H9 (cell line): Measurements from ENCODE around the gene CRMP1. TPM values are rescaled to one million over a fixed set of nuclear protein-coding genes. Genes with fewer than 3 reads are reported as not detected.

Experiments
- DNase-seq: peaks from one replicate; pipeline ENCODE4 v3.0.0-alpha.2; 2017
- H2AFZ ChIP-seq: one replicate; pipeline ENCODE4 v1.6.1; 2013; ENCODE audit warnings: mild to moderate bottlenecking, low read length, control low read depth, moderate library complexity
- H2AK5ac ChIP-seq: 2 replicates; pipeline ENCODE4 v1.6.1; 2013; ENCODE audit warnings: low read length, control low read depth, mixed read lengths; ENCODE audit not compliant: insufficient read length
- H2BK120ac ChIP-seq: one replicate; pipeline ENCODE4 v1.6.1; 2013; ENCODE audit warnings: low read depth, mild to moderate bottlenecking, low read length, control low read depth, inconsistent platforms; ENCODE audit not compliant: poor library complexity, severe bottlenecking
- H2BK12ac ChIP-seq: 2 replicates; pipeline ENCODE4 v1.6.1; 2013; ENCODE audit warnings: low read length, control low read depth, mixed read lengths, low read depth; ENCODE audit not compliant: insufficient read length
- H2BK15ac ChIP-seq: 2 replicates; pipeline ENCODE4 v1.6.1; 2013; ENCODE audit warnings: low read depth, low read length, control low read depth
- H2BK20ac ChIP-seq: one replicate; pipeline ENCODE4 v1.6.1; 2013; ENCODE audit warnings: low read depth, mild to moderate bottlenecking, low read length, control low read depth, inconsistent platforms; ENCODE audit not compliant: poor library complexity, severe bottlenecking
- H2BK5ac ChIP-seq: 2 replicates; pipeline ENCODE4 v1.6.1; 2013; ENCODE audit warnings: low read length, control low read depth, mixed read lengths; ENCODE audit not compliant: insufficient read length
- H3K14ac ChIP-seq: 2 replicates; pipeline ENCODE4 v1.6.1; 2013; ENCODE audit warnings: low read length, control low read depth; ENCODE audit not compliant: insufficient read depth
- H3K18ac ChIP-seq: 2 replicates; pipeline ENCODE4 v1.6.1; 2013; ENCODE audit warnings: low read depth, mild to moderate bottlenecking, mixed read lengths, low read length, control low read depth; ENCODE audit not compliant: insufficient read length
- H3K23ac ChIP-seq: 2 replicates; pipeline ENCODE4 v1.6.1; 2013; ENCODE audit warnings: low read length, control low read depth, mixed read lengths, low read depth; ENCODE audit not compliant: insufficient read length
- H3K23me2 ChIP-seq: 2 replicates; pipeline ENCODE4 v1.6.1; 2013; ENCODE audit warnings: low read depth, mild to moderate bottlenecking, mixed read lengths, low read length, control low read depth; ENCODE audit not compliant: insufficient read length, poor library complexity, severe bottlenecking
- H3K27ac ChIP-seq: 2 replicates; pipeline ENCODE4 v1.5.1; 2013; ENCODE audit warnings: low read length, control low read depth, mixed read lengths, low read depth; ENCODE audit not compliant: insufficient read length
- H3K27me3 ChIP-seq: 2 replicates; pipeline ENCODE4 v1.6.1; 2013; ENCODE audit warnings: low read length, control low read depth, inconsistent platforms; ENCODE audit not compliant: insufficient read depth
- H3K4ac ChIP-seq: 2 replicates; pipeline ENCODE4 v1.6.1; 2013; ENCODE audit warnings: low read depth, mild to moderate bottlenecking, control low read depth, inconsistent platforms, low read length, moderate library complexity
- H3K4me1 ChIP-seq: 2 replicates; pipeline ENCODE4 v1.6.1; 2013; ENCODE audit warnings: low read length, control low read depth, inconsistent platforms; ENCODE audit not compliant: insufficient read depth
- H3K4me2 ChIP-seq: 2 replicates; pipeline ENCODE4 v1.6.1; 2013; ENCODE audit warnings: low read length, control low read depth, mixed read lengths; ENCODE audit not compliant: insufficient read length, insufficient read depth
- H3K56ac ChIP-seq: 2 replicates; pipeline ENCODE4 v1.6.1; 2013; ENCODE audit warnings: low read depth, mild to moderate bottlenecking, mixed read lengths, low read length, control low read depth; ENCODE audit not compliant: insufficient read length
- H3K79me1 ChIP-seq: 2 replicates; pipeline ENCODE4 v1.6.1; 2013; ENCODE audit warnings: low read depth, mild to moderate bottlenecking, moderate library complexity, low read length, control low read depth, inconsistent platforms; ENCODE audit not compliant: insufficient read depth, poor library complexity, severe bottlenecking
- H3K79me2 ChIP-seq: 2 replicates; pipeline ENCODE4 v1.6.1; 2013; ENCODE audit warnings: low read length, control low read depth, inconsistent platforms; ENCODE audit not compliant: insufficient read depth
- H3K9ac ChIP-seq: 2 replicates; pipeline ENCODE4 v1.6.1; 2013; ENCODE audit warnings: low read length, control low read depth, mixed read lengths; ENCODE audit not compliant: insufficient read length; ENCODE audit errors: extremely low read depth
- H3K9me3 ChIP-seq: one replicate; pipeline ENCODE4 v1.6.1; 2013; ENCODE audit warnings: low read depth, low read length, inconsistent platforms; ENCODE audit not compliant: control insufficient read depth
- H3T11ph ChIP-seq: one replicate; pipeline ENCODE4 v1.6.1; 2013; ENCODE audit warnings: mild to moderate bottlenecking, low read length, control low read depth, inconsistent platforms
- H4K20me1 ChIP-seq: one replicate; pipeline ENCODE4 v1.6.1; 2013; ENCODE audit not compliant: control insufficient read depth, insufficient read length, insufficient read depth
- H4K5ac ChIP-seq: 2 replicates; pipeline ENCODE4 v1.6.1; 2013; ENCODE audit warnings: low read depth, mild to moderate bottlenecking, mixed read lengths, low read length, control low read depth; ENCODE audit not compliant: insufficient read length
- H4K8ac ChIP-seq: replicated peaks from 2 replicates; pipeline ENCODE4 v1.6.1; 2013; ENCODE audit warnings: low read length, control low read depth, mixed read lengths, low read depth; ENCODE audit not compliant: insufficient read length
- H4K91ac ChIP-seq: 2 replicates; pipeline ENCODE4 v1.6.1; 2013; ENCODE audit warnings: low read depth, mild to moderate bottlenecking, moderate library complexity, mixed read lengths, low read length, control low read depth; ENCODE audit not compliant: insufficient read length
- H3K27ac Mint-ChIP-seq, 3 experiments: 2 replicates in 2 of 3; 3 replicates in 1 of 3; pipeline ENCODE4 v1.8.0; 2020 to 2021; ENCODE audit warnings: mixed read lengths in 3 of 3, mild to moderate bottlenecking in 1 of 3, moderate library complexity in 1 of 3
- H3K27me3 Mint-ChIP-seq: 2 replicates; pipeline ENCODE4 v1.8.0; 2021; ENCODE audit warnings: low read depth, mild to moderate bottlenecking, moderate library complexity, mixed read lengths
- H3K36me3 Mint-ChIP-seq, 3 experiments: 2 replicates in 2 of 3; 3 replicates in 1 of 3; pipeline ENCODE4 v1.8.0; 2020 to 2021; ENCODE audit warnings: low read depth in 3 of 3, mixed read lengths in 3 of 3; ENCODE audit not compliant: insufficient read depth in 1 of 3
- H3K4me1 Mint-ChIP-seq, 2 experiments: 2 replicates each; pipeline ENCODE4 v1.8.0; 2020; ENCODE audit warnings: mixed read lengths in 2 of 2
- H3K4me3 Mint-ChIP-seq, 2 experiments: 2 replicates in 1 of 2; 3 replicates in 1 of 2; pipeline ENCODE4 v1.8.0; 2020 to 2021; ENCODE audit warnings: mild to moderate bottlenecking in 2 of 2, mixed read lengths in 2 of 2, moderate library complexity in 1 of 2
- H3K9me3 Mint-ChIP-seq, 2 experiments: 2 replicates in 1 of 2; 3 replicates in 1 of 2; pipeline ENCODE4 v1.8.0; 2020; ENCODE audit warnings: mild to moderate bottlenecking in 2 of 2, mixed read lengths in 2 of 2, moderate library complexity in 1 of 2
- whole genome bisulfite sequencing: extraction: QIAGEN DNeasy Blood & Tissue Kit; methylation state at CpG from one replicate; pipeline ENCODE4 v1.1.7; 2013; ENCODE audit warnings: missing lambda C conversion rate, low lambda C conversion rate, mixed read lengths; ENCODE audit not compliant: insufficient read length; ENCODE audit errors: extremely low coverage; 5-methylcytosine and 5-hydroxymethylcytosine counted together
- total RNA-seq: library from RNA; stranded (reverse); gene quantifications from 2 replicates; pipeline ENCODE4 v1.2.1, GENCODE V29; 2021
- TF ChIP-seq, protein P1 (sequence below): fragments of 200-600 bp; sonication (generic); conservative IDR thresholded peaks from 3 replicates; pipeline ENCODE4 v1.8.0; 2021; ENCODE audit warnings: antibody characterized with exemption, mild to moderate bottlenecking

Gene CRMP1
- total RNA-seq, 1 experiment from 2014 or later: 71.6 TPM

- DNase-seq: no peak
- no peak overlapping the region for H3T11ph ChIP-seq
Observed at GRCh38 chr4:5810770-5811430, 82.0 kb downstream of the CRMP1 start.

More at GRCh38 chr4:5810770-5811430, 82.0 kb downstream of the CRMP1 start:
- Mint-ChIP-seq H3K36me3 (peaks cover 34 to 62% (median 60%) of the 10 kb centered on the region in 3 experiments), H3K4me3 (no peak overlapping the region), H3K27ac (no peak overlapping the region), H3K9me3 (no peaks in the 10 kb centered on the region), H3K27me3 (no peaks in the 10 kb centered on the region), H3K4me1 (peaks cover 3 to 9% of the 10 kb centered on the region in 2 experiments; a peak in 2 of 4 replicates)
- no CpG with 5 or more reads among the region's 12 CpGs for WGBS
- H3K4me1 ChIP-seq: no peaks in the 10 kb centered on the region
- H3K79me2 ChIP-seq: no peaks in the 10 kb centered on the region
- H3K23ac ChIP-seq: no peak overlapping the region
- H3K18ac ChIP-seq: no peak overlapping the region
- H2BK15ac ChIP-seq: no peak overlapping the region
- H2BK5ac ChIP-seq: no peak overlapping the region
- no peak overlapping the region for H2AFZ ChIP-seq
- no peaks in the 10 kb centered on the region for H3K9me3 ChIP-seq
- no peak overlapping the region for H3K56ac ChIP-seq
- H3K27me3 ChIP-seq: no peaks in the 10 kb centered on the region
- no peak overlapping the region for H3K4ac ChIP-seq
- H4K91ac ChIP-seq: no peak overlapping the region
- H2BK120ac ChIP-seq: no peak overlapping the region
- H3K79me1 ChIP-seq: no peaks in the 10 kb centered on the region
- H3K9ac ChIP-seq: no peak overlapping the region
- H4K8ac ChIP-seq: no peak overlapping the region
- no peak overlapping the region for H3K4me2 ChIP-seq
- H3K23me2 ChIP-seq: no peaks in the 10 kb centered on the region
- no peak overlapping the region for H2BK12ac ChIP-seq
- H4K5ac ChIP-seq: no peak overlapping the region
- no peak overlapping the region for H2AK5ac ChIP-seq
- H2BK20ac ChIP-seq: no peak overlapping the region
- H3K27ac ChIP-seq: no peak overlapping the region
- H3K14ac ChIP-seq: no peak overlapping the region
- TF ChIP-seq, protein P1, sequence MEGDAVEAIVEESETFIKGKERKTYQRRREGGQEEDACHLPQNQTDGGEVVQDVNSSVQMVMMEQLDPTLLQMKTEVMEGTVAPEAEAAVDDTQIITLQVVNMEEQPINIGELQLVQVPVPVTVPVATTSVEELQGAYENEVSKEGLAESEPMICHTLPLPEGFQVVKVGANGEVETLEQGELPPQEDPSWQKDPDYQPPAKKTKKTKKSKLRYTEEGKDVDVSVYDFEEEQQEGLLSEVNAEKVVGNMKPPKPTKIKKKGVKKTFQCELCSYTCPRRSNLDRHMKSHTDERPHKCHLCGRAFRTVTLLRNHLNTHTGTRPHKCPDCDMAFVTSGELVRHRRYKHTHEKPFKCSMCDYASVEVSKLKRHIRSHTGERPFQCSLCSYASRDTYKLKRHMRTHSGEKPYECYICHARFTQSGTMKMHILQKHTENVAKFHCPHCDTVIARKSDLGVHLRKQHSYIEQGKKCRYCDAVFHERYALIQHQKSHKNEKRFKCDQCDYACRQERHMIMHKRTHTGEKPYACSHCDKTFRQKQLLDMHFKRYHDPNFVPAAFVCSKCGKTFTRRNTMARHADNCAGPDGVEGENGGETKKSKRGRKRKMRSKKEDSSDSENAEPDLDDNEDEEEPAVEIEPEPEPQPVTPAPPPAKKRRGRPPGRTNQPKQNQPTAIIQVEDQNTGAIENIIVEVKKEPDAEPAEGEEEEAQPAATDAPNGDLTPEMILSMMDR: no peak
- H4K20me1 ChIP-seq: no peaks in the 10 kb centered on the region
